BJ (cell line): ENCODE results near the gene NRSN1. TPM values are rescaled to one million over a fixed set of nuclear protein-coding genes. Genes with fewer than 3 reads are reported as not detected.

Source experiments
- CTCF ChIA-PET: fragments of 350-600 bp; formaldehyde crosslinking; extraction: SDS; loops from one replicate; lab custom pipeline; 2021; ENCODE audit warnings: antibody characterized with exemption, inconsistent platforms; lab: Yijun Ruan, JAX
- POLR2A ChIA-PET: fragments of 300-600 bp; sonication (Branson Sonifier 250); formaldehyde crosslinking; extraction: SDS; loops from one replicate; lab custom pipeline; 2021; ENCODE audit warnings: antibody characterized with exemption; lab: Charles Lee
- DNase-seq: peaks from one replicate; pipeline ENCODE4 v3.0.0-alpha.2; 2011; ENCODE audit warnings: low read depth
- H3K27me3 ChIP-seq: 2 replicates; pipeline ENCODE4 v1.6.0; 2011; ENCODE audit warnings: low read length; ENCODE audit not compliant: control insufficient read depth, insufficient read depth
- H3K36me3 ChIP-seq: 2 replicates; pipeline ENCODE4 v1.5.1; 2011; ENCODE audit warnings: low read length; ENCODE audit not compliant: control insufficient read depth, insufficient read depth
- H3K4me3 ChIP-seq: 2 replicates; pipeline ENCODE4 v1.5.1; 2011; ENCODE audit warnings: low read depth, mild to moderate bottlenecking, control low read depth, low read length
- CTCF ChIP-seq: IDR thresholded peaks from 2 replicates; pipeline ENCODE4 v1.5.1; 2011; ENCODE audit warnings: low read depth, mild to moderate bottlenecking, control low read depth, inconsistent platforms, low read length, moderate library complexity; ENCODE audit not compliant: insufficient read depth
- polyA plus RNA-seq: library from polyadenylated mRNA; depleted of rRNA; stranded (reverse); fragments of >200 nt; gene quantifications from 2 replicates; pipeline ENCODE4 v1.2.3, GENCODE V29; 2011

Gene NRSN1
- polyA plus RNA-seq, 1 experiment = not detected

- H3K27me3 ChIP-seq = no peaks in the 10 kb centered on the region
- TF ChIP-seq CTCF = no peak
- H3K36me3 ChIP-seq = no peaks in the 10 kb centered on the region
- ChIA-PET POLR2A (no interaction called here), CTCF (no interaction called here)
- no peak overlapping the region for H3K4me3 ChIP-seq
- no peak for DNase-seq
These were observed 12.1 kb upstream of the NRSN1 start for GRCh38 chr6:24113891-24114290.

- Histone ChIP-seq H3K4me3 (no peak overlapping the region), H3K36me3 (no peaks in the 10 kb centered on the region), H3K27me3 (no peaks in the 10 kb centered on the region)
- no peak for DNase-seq
- ChIA-PET CTCF (interaction anchor here (0.7 kb wide), 1 partner anchor 62 kb away, joined by 3 read pairs; no protein-coding TSS in a partner anchor), POLR2A (no interaction called here)
- no peak for TF ChIP-seq CTCF
These were observed 9.0 kb upstream of the NRSN1 start for GRCh38 chr6:24117021-24117420.

GRCh38 chr6:24122139-24122538 lies 3.9 kb upstream of the NRSN1 start:
- no peak overlapping the region for H3K4me3 ChIP-seq
- DNase-seq = no peak
- H3K36me3 ChIP-seq = no peaks in the 10 kb centered on the region
- ChIA-PET POLR2A (no interaction called here), CTCF (no interaction called here)
- TF ChIP-seq CTCF = no peak
- H3K27me3 ChIP-seq = no peaks in the 10 kb centered on the region

GRCh38 chr6:24126586-24127192 lies 674 bp downstream of the NRSN1 start:
- ChIA-PET POLR2A (no interaction called here), CTCF (no interaction called here)
- TF ChIP-seq CTCF = no peak
- H3K36me3 ChIP-seq = no peaks in the 10 kb centered on the region
- DNase-seq = no peak
- H3K27me3 ChIP-seq = no peaks in the 10 kb centered on the region
- H3K4me3 ChIP-seq = no peak overlapping the region

GRCh38 chr6:24127316-24127715 lies 1.3 kb downstream of the NRSN1 start:
- ChIA-PET POLR2A (no interaction called here), CTCF (no interaction called here)
- DNase-seq = no peak
- no peak for TF ChIP-seq CTCF
- H3K4me3 ChIP-seq = no peak overlapping the region
- H3K36me3 ChIP-seq = no peaks in the 10 kb centered on the region
- H3K27me3 ChIP-seq = no peaks in the 10 kb centered on the region
